Neural progenitor cell (in vitro differentiated cells): Measurements from ENCODE around the gene POP7.

Source experiments
- EZH2 ChIP-seq: fragments of 200-600 bp; sonication (generic); IDR thresholded peaks from 2 replicates; pipeline ENCODE4 v1.6.1; 2017; ENCODE audit warnings: antibody characterized with exemption, mild to moderate bottlenecking, moderate library complexity
- EZH2phosphoT487 ChIP-seq: fragments of 200-600 bp; sonication (generic); IDR thresholded peaks from 2 replicates; pipeline ENCODE4 v1.6.1; 2017; ENCODE audit warnings: antibody characterized with exemption

GRCh38 chr7:100731937-100732636, 26.2 kb downstream of the POP7 start:
- no peak for TF ChIP-seq EZH2
- TF ChIP-seq EZH2phosphoT487, result no peak
